PC-9 (cell line): ENCODE data around the gene MSL2. TPM values are rescaled to one million over a fixed set of nuclear protein-coding genes. Genes with fewer than 3 reads are reported as not detected.

Source experiments
- BruUV-seq: library from RNA; stranded (reverse); fragments of 400-500 nt; replicated peaks from 2 replicates; lab custom pipeline; 2021; lab: Mats Ljungman, UMichigan
- CTCF ChIA-PET: fragments of 300-600 bp; sonication (Branson Sonifier 250); formaldehyde crosslinking; loops from one replicate; lab custom pipeline; 2022; ENCODE audit warnings: antibody characterized with exemption; lab: Charles Lee
- POLR2A ChIA-PET: fragments of 300-600 bp; sonication (Branson Sonifier 250); formaldehyde crosslinking; loops from one replicate; lab custom pipeline; 2022; ENCODE audit warnings: antibody characterized with exemption; ENCODE audit not compliant: unreplicated experiment; lab: Charles Lee
- DNase-seq, 2 experiments: peaks; one replicate each; pipeline versions ENCODE4 v3.0.0 to v3.0.0-alpha.2; 2015 to 2022; ENCODE audit warnings: mixed read lengths in 1 of 2
- H2AFZ ChIP-seq: fragments of 200-600 bp; sonication (generic); 2 replicates; pipeline ENCODE4 v1.8.1; 2017; ENCODE audit warnings: antibody characterized with exemption
- H3F3A ChIP-seq: fragments of 200-600 bp; sonication (generic); 2 replicates; pipeline ENCODE4 v1.8.1; 2017; ENCODE audit warnings: antibody characterized with exemption, mild to moderate bottlenecking, low read depth; ENCODE audit not compliant: insufficient read depth
- H3K27ac ChIP-seq: fragments of 200-600 bp; sonication (generic); 2 replicates; pipeline ENCODE4 v1.6.1; 2016; ENCODE audit warnings: mixed run types
- H3K27me3 ChIP-seq: fragments of 200-600 bp; sonication (generic); 2 replicates; pipeline ENCODE4 v1.6.1; 2016; ENCODE audit warnings: low read depth, mixed run types; ENCODE audit not compliant: insufficient read depth
- H3K36me3 ChIP-seq: fragments of 200-600 bp; sonication (generic); 2 replicates; pipeline ENCODE4 v1.6.1; 2016; ENCODE audit warnings: low read depth, mixed run types
- H3K4me1 ChIP-seq: fragments of 200-600 bp; sonication (generic); replicated peaks from 2 replicates; pipeline ENCODE4 v1.6.1; 2016; ENCODE audit warnings: mixed run types; ENCODE audit not compliant: insufficient read depth
- H3K4me2 ChIP-seq: fragments of 200-600 bp; sonication (generic); 2 replicates; pipeline ENCODE4 v1.6.1; 2017; ENCODE audit warnings: mixed run types
- H3K4me3 ChIP-seq: fragments of 200-600 bp; sonication (generic); 2 replicates; pipeline ENCODE4 v1.6.1; 2016; ENCODE audit warnings: mixed run types
- H3K79me2 ChIP-seq: fragments of 200-600 bp; sonication (generic); 2 replicates; pipeline ENCODE4 v1.6.1; 2017; ENCODE audit warnings: low read depth, mixed run types
- H3K9me2 ChIP-seq: fragments of 200-600 bp; sonication (generic); 2 replicates; pipeline ENCODE4 v1.8.1; 2017; ENCODE audit warnings: mild to moderate bottlenecking; ENCODE audit not compliant: insufficient read depth
- H3K9me3 ChIP-seq: fragments of 200-600 bp; sonication (generic); 2 replicates; pipeline ENCODE4 v1.8.1; 2016; ENCODE audit warnings: low read depth; ENCODE audit not compliant: insufficient read depth
- H4K20me1 ChIP-seq: fragments of 200-600 bp; sonication (generic); 2 replicates; pipeline ENCODE4 v1.8.1; 2017; ENCODE audit not compliant: insufficient read depth
- EZH2 ChIP-seq: fragments of 200-600 bp; sonication (generic); IDR thresholded peaks from 2 replicates; pipeline ENCODE4 v1.8.0; 2017; ENCODE audit warnings: antibody characterized with exemption, low read depth
- intact Hi-C: fragments of 100-400 bp; cut with micrococcal nuclease; formaldehyde crosslinking; loops from one replicate; pipeline ENCODE4 v1.10.0; 2022; ENCODE audit not compliant: unreplicated experiment
- total RNA-seq: library from RNA; stranded (reverse); gene quantifications from 2 replicates; pipeline ENCODE4 v1.2.3, GENCODE V29; 2021
- TF ChIP-seq, protein P1 (sequence below): fragments of 200-600 bp; sonication (generic); conservative IDR thresholded peaks from 2 replicates; pipeline ENCODE4 v1.6.1; 2017; ENCODE audit warnings: mixed run types, antibody characterized with exemption, mild to moderate bottlenecking, moderate library complexity

The MSL2 gene
- total RNA-seq, 1 experiment from 2014 or later: 34.1 TPM

DNA sequence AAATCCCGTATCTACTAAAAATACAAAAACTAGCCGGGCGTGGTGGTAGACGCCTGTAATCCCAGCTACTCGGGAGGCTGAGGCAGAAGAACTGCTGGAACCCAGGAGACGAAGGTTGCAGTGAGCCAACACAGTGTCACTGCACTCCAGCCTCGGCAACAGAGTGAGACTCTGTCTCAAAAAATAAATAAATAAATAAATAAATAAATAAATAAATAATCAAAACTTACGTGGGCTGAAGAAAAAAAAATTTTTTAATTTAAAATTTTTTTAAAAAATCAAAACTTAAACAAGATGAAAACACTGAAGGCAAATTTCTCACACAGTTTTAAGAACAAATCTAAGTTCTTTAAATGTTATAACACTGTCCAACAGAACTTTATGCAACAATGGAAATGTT is 14.4 kb downstream of the MSL2 start:
- no TSS peak for BruUV-seq
- CTCF ChIA-PET: interaction anchor here (0.6 kb wide), 1 partner anchor 105 kb away, joined by 4 read pairs; no protein-coding TSS in a partner anchor
- H3K4me1 ChIP-seq: peaks cover 14% of the 10 kb centered on the region

DNA sequence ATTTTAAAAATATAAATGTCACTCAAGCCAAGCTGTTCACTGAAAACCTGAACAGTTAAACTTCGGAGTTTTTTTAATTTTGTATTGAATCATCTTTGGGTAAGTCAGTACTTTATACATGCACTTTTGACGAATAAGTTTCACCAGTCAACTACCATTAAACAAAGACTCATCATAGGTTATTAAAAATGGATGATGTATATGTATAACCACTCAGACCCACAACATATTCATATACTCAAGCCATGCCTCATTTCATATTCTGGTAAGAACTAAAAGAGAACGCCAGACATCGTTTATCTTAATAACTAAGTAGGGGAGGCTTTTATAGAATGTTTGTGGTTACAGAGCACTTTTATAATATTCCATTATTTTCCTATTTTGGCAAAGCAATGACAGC is 18.3 kb downstream of the MSL2 start:
- H3K4me2 ChIP-seq: no peak overlapping the region
- H2AFZ ChIP-seq: no peak overlapping the region
- no peaks in the 10 kb centered on the region for H3K27me3 ChIP-seq
- no peaks in the 10 kb centered on the region for H3K9me3 ChIP-seq
- H3K4me3 ChIP-seq: no peak overlapping the region
- ChIA-PET CTCF (no interaction called here), POLR2A (no interaction called here)
- H3K4me1 ChIP-seq: peaks cover 6% of the 10 kb centered on the region
- peaks cover 99% of the 10 kb centered on the region for H3K79me2 ChIP-seq
- no peak overlapping the region for H3K27ac ChIP-seq
- no peaks in the 10 kb centered on the region for H3K36me3 ChIP-seq
- no peaks in the 10 kb centered on the region; the same call in 1 of the 2 replicates for H3F3A ChIP-seq
- intact Hi-C loops: no loop called here
- BruUV-seq: no TSS peak
- peaks cover 90% of the 10 kb centered on the region for H4K20me1 ChIP-seq
- DNase-seq: no peak
- TF ChIP-seq EZH2: no peak
- TF ChIP-seq, protein P1, sequence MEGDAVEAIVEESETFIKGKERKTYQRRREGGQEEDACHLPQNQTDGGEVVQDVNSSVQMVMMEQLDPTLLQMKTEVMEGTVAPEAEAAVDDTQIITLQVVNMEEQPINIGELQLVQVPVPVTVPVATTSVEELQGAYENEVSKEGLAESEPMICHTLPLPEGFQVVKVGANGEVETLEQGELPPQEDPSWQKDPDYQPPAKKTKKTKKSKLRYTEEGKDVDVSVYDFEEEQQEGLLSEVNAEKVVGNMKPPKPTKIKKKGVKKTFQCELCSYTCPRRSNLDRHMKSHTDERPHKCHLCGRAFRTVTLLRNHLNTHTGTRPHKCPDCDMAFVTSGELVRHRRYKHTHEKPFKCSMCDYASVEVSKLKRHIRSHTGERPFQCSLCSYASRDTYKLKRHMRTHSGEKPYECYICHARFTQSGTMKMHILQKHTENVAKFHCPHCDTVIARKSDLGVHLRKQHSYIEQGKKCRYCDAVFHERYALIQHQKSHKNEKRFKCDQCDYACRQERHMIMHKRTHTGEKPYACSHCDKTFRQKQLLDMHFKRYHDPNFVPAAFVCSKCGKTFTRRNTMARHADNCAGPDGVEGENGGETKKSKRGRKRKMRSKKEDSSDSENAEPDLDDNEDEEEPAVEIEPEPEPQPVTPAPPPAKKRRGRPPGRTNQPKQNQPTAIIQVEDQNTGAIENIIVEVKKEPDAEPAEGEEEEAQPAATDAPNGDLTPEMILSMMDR: no peak
- H3K9me2 ChIP-seq: no peaks in the 10 kb centered on the region

More for the DNA sequence above, 14.4 kb downstream of the MSL2 start:
- intact Hi-C loops: no loop called here
- no peak for TF ChIP-seq EZH2
- TF ChIP-seq, protein P1: no peak
- Histone ChIP-seq H3K27me3 (no peaks in the 10 kb centered on the region), H3K36me3 (no peaks in the 10 kb centered on the region), H3K9me3 (no peaks in the 10 kb centered on the region), H4K20me1 (peaks cover 93% of the 10 kb centered on the region), H3F3A (no peaks in the 10 kb centered on the region), H2AFZ (no peak overlapping the region), H3K79me2 (peaks cover 99% of the 10 kb centered on the region), H3K4me2 (no peak overlapping the region), H3K4me3 (no peak overlapping the region), H3K27ac (no peak overlapping the region), H3K9me2 (no peaks in the 10 kb centered on the region)
- DNase-seq: no peak
- POLR2A ChIA-PET: no interaction called here

DNA sequence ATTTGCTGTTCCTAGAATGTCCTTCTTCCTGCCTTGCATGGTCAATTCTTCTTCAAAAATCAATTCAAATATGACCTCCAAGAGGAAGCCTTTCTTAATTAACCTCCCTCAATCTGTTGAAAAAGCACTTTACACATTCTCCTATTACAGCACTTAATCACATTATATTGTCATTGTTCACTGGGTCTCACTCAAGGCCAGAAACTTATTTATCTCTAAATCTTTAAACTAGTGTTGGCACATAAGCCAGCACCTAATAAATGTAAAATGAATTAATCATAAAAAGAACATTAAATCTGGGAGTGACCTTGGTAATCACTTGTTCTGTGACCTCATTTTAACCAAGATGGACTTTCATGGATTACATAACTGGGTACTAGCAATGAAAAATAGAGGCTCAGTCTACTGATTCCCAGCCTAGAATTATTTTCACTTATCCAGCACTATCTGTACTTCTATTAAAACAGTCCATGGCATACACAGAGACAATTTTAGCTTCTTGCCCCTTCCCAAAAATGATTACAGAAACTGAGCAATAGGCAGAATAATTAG is 22.1 kb downstream of the MSL2 start:
- Histone ChIP-seq H3K9me2 (no peaks in the 10 kb centered on the region), H3K27me3 (no peaks in the 10 kb centered on the region), H3K9me3 (no peaks in the 10 kb centered on the region), H3K4me3 (no peak overlapping the region), H3K27ac (no peak overlapping the region), H3F3A (peaks cover 8% of the 10 kb centered on the region; the same call in 1 of the 2 replicates), H3K4me1 (no peaks in the 10 kb centered on the region), H4K20me1 (peaks cover 75% of the 10 kb centered on the region), H2AFZ (no peak overlapping the region), H3K36me3 (no peaks in the 10 kb centered on the region), H3K79me2 (peaks cover 100% of the 10 kb centered on the region), H3K4me2 (no peak overlapping the region)
- intact Hi-C loops: no loop called here
- POLR2A ChIA-PET: no interaction called here
- BruUV-seq: no TSS peak
- CTCF ChIA-PET: no interaction called here
- no peak for DNase-seq
- TF ChIP-seq, protein P1: no peak
- no peak for TF ChIP-seq EZH2
